PFSK-1 (cell line): Measurements from ENCODE around the gene HIRA.

ENCODE experiments used
- FOXP2 ChIP-seq: optimal IDR thresholded peaks from 2 replicates; pipeline ENCODE3; 2011; ENCODE audit warnings: borderline replicate concordance, control low read depth, inconsistent platforms; ENCODE audit not compliant: insufficient read depth; ENCODE audit errors: extremely low read length, extremely low read depth
- POLR2AphosphoS5 ChIP-seq: IDR thresholded peaks from 2 replicates; pipeline ENCODE4 v1.6.1; 2012; ENCODE audit warnings: low read depth, mild to moderate bottlenecking, control low read depth, low read length, moderate library complexity
- REST ChIP-seq, 2 experiments: IDR thresholded peaks; 2 replicates each; pipeline versions ENCODE4 v1.6.1 to v1.8.0; 2011 to 2012; ENCODE audit warnings: low read depth in 2 of 2, low read length in 2 of 2, control low read depth in 1 of 2, inconsistent platforms in 1 of 2, mild to moderate bottlenecking in 1 of 2, moderate library complexity in 1 of 2; ENCODE audit not compliant: insufficient read depth in 1 of 2
- SIN3A ChIP-seq: IDR thresholded peaks from 2 replicates; pipeline ENCODE4 v1.6.1; 2012; ENCODE audit warnings: mild to moderate bottlenecking, low read length, moderate library complexity, borderline replicate concordance; ENCODE audit not compliant: insufficient read depth
- TAF1 ChIP-seq: IDR thresholded peaks from 2 replicates; pipeline ENCODE4 v1.6.1; 2012; ENCODE audit warnings: low read length, control low read depth, borderline replicate concordance; ENCODE audit not compliant: insufficient read depth

Gene HIRA

GRCh38 chr22:19352217-19352616 lies 79.3 kb downstream of the HIRA start:
- TF ChIP-seq TAF1 (no peak), POLR2AphosphoS5 (no peak)

- no peak for TF ChIP-seq SIN3A
- no peak for TF ChIP-seq TAF1
- no peak for TF ChIP-seq REST (IDR thresholded peaks at IDR 0.05; ENCODE audit: insufficient read depth in 1 of 2, low read depth in 2 of 2, low read length in 2 of 2)
- TF ChIP-seq POLR2AphosphoS5, result no peak
- no peak for TF ChIP-seq FOXP2
Measured at GRCh38 chr22:19351604-19352003, 79.9 kb downstream of the HIRA start.

- TF ChIP-seq FOXP2 (no peak), TAF1 (no peak), POLR2AphosphoS5 (no peak), SIN3A (no peak), REST (IDR thresholded peaks at IDR 0.05; ENCODE audit: insufficient read depth in 1 of 2, low read depth in 2 of 2, low read length in 2 of 2) (no peak)
Measured at GRCh38 chr22:19350947-19351346, 80.6 kb downstream of the HIRA start.

GRCh38 chr22:19350476-19350859 lies 81.1 kb downstream of the HIRA start:
- TF ChIP-seq SIN3A (no peak), TAF1 (no peak), REST (IDR thresholded peaks at IDR 0.05; ENCODE audit: insufficient read depth in 1 of 2, low read depth in 2 of 2, low read length in 2 of 2) (no peak), POLR2AphosphoS5 (no peak), FOXP2 (no peak)

GRCh38 chr22:19349778-19350475 lies 81.6 kb downstream of the HIRA start:
- TF ChIP-seq POLR2AphosphoS5 (no peak), TAF1 (no peak), REST (IDR thresholded peaks at IDR 0.05; ENCODE audit: insufficient read depth in 1 of 2, low read depth in 2 of 2, low read length in 2 of 2) (no peak), SIN3A (no peak), FOXP2 (no peak)
